Hepatocyte (in vitro differentiated cells): ENCODE measurements around the gene VKORC1L1.

Source experiments
- CTCF ChIP-seq: fragments of 200-600 bp; sonication (generic); IDR thresholded peaks from 2 replicates; pipeline ENCODE4 v1.5.1; 2016; ENCODE audit warnings: antibody characterized with exemption, mild to moderate bottlenecking; ENCODE audit not compliant: poor library complexity
- EZH2phosphoT487 ChIP-seq: fragments of 200-600 bp; sonication (generic); IDR thresholded peaks from one replicate; pipeline ENCODE4 v1.6.1; 2018; ENCODE audit warnings: antibody characterized with exemption, mild to moderate bottlenecking, low read depth, moderate library complexity; ENCODE audit not compliant: unreplicated experiment, severe bottlenecking

DNA sequence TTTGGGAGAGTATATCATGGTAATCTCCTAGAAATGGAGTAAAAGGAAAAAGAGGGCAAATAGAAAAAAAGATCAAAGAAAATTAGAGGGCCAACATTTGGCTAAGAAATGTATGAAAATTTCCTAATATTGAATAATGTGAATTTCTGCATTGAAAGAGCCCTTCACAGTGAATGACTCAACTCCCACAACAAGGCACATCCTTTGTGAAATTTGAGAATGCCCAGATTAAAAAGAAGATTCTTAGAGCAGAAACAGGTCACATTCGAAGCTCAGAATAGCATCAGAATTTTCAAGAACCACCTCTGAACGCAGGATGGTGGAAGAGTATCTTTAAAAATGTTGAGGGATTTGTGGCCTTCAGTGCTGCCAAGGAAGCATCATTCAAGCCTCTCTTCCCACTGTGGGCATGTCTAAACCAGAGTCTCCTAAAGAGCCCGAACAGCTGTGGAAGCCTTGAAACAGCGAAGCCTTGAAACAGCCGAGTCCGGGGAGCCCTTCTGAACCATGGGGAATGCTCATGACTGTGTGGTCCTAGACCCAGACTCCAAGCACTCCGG, 65.5 kb downstream of the VKORC1L1 start:
- TF ChIP-seq CTCF (no peak), EZH2phosphoT487 (no peak)
